ENCODE data around the gene PGP. TPM values are rescaled to one million over a fixed set of nuclear protein-coding genes. Genes with fewer than 3 reads are reported as not detected.
A peak's percentile ranks its signal among the peaks of the same experiment; 100 is the strongest.

The PGP gene
- total and polyA plus RNA-seq, 12 donors, result 21.1 to 48.3 (median 27.3) TPM

DNA sequence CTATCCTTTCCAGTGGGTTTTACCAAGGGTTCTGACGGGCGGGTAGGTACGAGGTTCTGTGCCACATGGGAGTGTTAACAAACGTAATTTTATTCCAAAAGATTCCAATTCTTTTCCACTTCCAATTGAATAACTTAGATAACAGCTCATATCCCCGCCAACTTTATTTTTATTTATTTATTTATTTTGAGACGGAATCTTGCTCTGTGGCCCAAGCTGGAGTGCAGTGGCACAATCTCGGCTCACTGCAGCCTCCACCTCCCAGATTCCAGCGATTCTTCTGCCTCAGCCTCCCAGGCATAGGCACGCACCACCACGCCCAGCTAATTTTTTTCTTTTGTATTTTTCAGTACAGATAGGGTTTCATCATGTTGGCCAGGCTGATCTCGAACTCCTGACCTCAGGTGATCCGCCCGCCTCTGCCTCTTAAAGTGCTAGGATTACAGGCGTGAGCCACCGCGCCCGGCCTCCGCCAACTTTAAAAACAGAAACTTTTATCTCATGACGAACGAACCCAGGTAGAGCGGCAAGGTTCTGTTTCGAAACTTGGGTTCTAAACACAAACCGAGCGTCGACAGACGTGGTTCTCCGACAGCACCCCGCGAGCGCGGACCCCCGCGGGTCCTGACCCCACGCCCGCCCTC lies 36.1 kb upstream of the PGP start:
- Histone ChIP-seq H3K4me1 (peaks cover 7 to 28% (median 18%) of the 10 kb centered on the region in 9 donors), H3K9me3 (no peaks in the 10 kb centered on the region), H3K4me3 (peak overlapping the region; percentile 46 to 99 (median 76)), H3K27me3 (no peaks in the 10 kb centered on the region), H3K36me3 (peaks cover 4 to 64% (median 33%) of the 10 kb centered on the region in 9 donors), H3K27ac (peak overlapping the region; percentile 82 to 98 (median 94))
- TF ChIP-seq, protein P1, sequence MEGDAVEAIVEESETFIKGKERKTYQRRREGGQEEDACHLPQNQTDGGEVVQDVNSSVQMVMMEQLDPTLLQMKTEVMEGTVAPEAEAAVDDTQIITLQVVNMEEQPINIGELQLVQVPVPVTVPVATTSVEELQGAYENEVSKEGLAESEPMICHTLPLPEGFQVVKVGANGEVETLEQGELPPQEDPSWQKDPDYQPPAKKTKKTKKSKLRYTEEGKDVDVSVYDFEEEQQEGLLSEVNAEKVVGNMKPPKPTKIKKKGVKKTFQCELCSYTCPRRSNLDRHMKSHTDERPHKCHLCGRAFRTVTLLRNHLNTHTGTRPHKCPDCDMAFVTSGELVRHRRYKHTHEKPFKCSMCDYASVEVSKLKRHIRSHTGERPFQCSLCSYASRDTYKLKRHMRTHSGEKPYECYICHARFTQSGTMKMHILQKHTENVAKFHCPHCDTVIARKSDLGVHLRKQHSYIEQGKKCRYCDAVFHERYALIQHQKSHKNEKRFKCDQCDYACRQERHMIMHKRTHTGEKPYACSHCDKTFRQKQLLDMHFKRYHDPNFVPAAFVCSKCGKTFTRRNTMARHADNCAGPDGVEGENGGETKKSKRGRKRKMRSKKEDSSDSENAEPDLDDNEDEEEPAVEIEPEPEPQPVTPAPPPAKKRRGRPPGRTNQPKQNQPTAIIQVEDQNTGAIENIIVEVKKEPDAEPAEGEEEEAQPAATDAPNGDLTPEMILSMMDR (IDR thresholded peaks at IDR 0.05), result no peak
- 2 to 3% methylated on average over 33 to 35 of the region's 35 CpGs for WGBS, 2 donors
- DNase-seq (no peak), ATAC-seq (peak in 1 of 8 donors; percentile 1)
- intact Hi-C loops (cut with DNase I), result loop anchor here in 3 of 10 donors (5.0 to 10.0 kb wide), 4 partner anchors 93 to 252 kb away; partner anchors contain the start of genes NHERF2 (in 1 of the 3) and TRAF7 (in 1 of the 3)

DNA sequence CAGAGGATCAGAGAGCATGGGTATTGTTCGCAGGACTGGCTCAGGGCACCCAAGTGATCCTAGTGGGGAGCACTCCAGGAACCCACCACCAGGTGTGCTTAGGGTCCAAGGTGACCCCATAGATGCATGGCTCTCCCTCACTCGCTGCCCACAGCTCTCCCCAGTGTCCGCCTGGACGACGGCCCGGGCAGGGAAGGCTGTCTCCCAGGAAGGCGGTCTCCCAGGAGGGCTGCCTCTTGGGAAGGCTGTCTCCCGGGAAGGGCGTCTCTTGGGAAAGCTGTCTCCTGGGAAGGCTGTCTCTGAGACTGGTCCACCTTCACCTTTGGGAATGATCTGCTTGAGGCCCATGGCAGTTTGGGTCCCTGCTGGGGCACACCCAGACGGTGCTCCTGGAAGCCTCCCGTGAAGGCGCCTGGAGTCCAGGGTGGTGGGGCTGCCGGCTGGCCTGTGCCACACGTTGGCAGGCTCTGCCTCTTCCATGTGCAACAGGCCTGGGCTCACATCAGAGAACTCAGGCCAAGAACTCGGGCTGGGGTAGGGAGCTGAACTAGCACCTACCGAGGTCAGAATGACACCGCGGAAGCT lies 31.8 kb upstream of the PGP start:
- DNase-seq, result no peak
- ATAC-seq, result peak in 1 of 8 donors; percentile 17
- Histone ChIP-seq H3K36me3 (peaks cover 0 to 77% (median 48%) of the 10 kb centered on the region in 9 donors), H3K27ac (no peak overlapping the region), H3K4me1 (peaks cover 0 to 23% (median 12%) of the 10 kb centered on the region in 9 donors), H3K27me3 (no peaks in the 10 kb centered on the region), H3K9me3 (no peaks in the 10 kb centered on the region), H3K4me3 (no peak overlapping the region)
- 83 to 84% methylated on average over 18 of the region's 18 CpGs for WGBS, 2 donors
- intact Hi-C loops (cut with DNase I), result no loop called here
- TF ChIP-seq, protein P1 (IDR thresholded peaks at IDR 0.05), result no peak

DNA sequence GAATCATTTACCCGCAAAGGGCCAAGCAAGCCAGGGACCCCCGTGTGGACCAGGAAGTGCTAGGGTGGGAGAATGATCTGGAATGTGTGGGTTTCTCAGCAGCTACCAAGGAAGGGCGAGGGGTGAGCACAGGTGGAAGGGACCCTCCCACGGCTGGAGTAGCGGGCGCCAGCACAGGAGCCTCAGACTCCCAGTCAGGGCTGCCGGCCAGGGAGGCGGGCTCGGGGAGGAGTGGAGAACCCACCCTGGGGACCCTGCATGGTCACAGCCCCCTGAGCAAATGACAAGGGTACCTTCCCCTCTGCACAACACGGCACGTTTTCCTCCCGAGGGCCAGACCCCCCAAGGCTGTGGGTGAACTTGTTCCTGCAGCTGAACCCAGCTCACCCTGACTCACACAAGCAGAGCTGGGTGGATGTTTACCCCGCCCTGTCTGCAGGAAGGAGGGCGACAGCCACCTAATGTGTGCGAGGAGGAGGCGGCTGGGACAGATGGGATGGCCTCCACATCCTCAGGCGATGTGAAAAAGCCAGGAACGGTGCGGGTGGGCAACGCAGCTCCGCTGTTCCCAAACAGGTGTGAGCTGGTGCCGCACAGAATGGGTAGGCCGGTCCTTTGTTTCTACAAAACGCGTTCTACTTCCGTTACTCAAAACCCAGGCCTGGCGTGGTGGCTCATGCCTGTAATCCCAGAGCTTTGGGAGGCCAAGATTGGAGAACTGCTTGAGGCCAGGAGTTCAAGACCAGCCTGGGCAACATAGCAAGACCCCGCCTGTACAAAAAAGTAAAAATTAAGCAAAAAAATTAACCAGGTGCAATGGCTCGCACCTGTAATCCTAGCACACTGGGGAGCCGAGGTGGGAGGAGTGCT lies 30.5 kb upstream of the PGP start:
- Histone ChIP-seq H3K27me3 (no peaks in the 10 kb centered on the region), H3K4me1 (peaks cover 0 to 16% (median 4%) of the 10 kb centered on the region in 9 donors), H3K36me3 (peaks cover 0 to 90% (median 53%) of the 10 kb centered on the region in 9 donors), H3K9me3 (no peaks in the 10 kb centered on the region), H3K27ac (no peak overlapping the region), H3K4me3 (no peak overlapping the region)
- DNase-seq, result no peak
- 93 to 94% methylated on average over 30 of the region's 30 CpGs for WGBS, 2 donors
- ATAC-seq, result no peak
- intact Hi-C loops (cut with DNase I), result no loop called here
- TF ChIP-seq, protein P1 (IDR thresholded peaks at IDR 0.05), result no peak

DNA sequence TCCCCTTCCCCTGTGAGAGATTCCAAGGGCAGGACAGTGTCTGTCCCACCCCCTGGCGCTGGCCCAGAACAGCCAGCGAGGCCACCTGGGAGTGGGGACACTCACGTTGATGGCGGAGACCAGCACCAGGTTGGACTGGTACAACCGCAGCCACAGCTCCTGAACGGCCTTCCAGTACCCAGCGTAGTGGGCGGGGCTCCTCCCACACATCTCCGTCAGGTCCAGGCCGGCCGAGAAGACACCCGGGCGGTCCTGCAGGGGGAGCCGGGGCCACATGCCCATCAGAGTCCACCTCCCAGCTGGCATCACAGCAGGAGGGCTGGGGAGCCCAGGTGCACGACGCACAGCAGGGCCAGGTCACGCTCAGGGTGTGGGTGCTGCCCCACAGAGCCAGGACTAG lies 29.7 kb upstream of the PGP start:
- TF ChIP-seq, protein P1 (IDR thresholded peaks at IDR 0.05), result no peak
- WGBS, 2 donors, result 76 to 78% methylated on average over 17 of the region's 17 CpGs
- no peaks in the 10 kb centered on the region for H3K9me3 ChIP-seq
- peaks cover 0 to 95% (median 53%) of the 10 kb centered on the region in 9 donors for H3K36me3 ChIP-seq
- ATAC-seq (peak in 3 of 8 donors; percentile 10 to 22 (median 11)), DNase-seq (no peak)
- no peak overlapping the region for H3K4me3 ChIP-seq
- H3K27me3 ChIP-seq, result no peaks in the 10 kb centered on the region
- H3K27ac ChIP-seq, result no peak overlapping the region
- peaks cover 0 to 8% (median 0%) of the 10 kb centered on the region in 9 donors for H3K4me1 ChIP-seq
- intact Hi-C loops (cut with DNase I), result no loop called here
